ENCODE measurements around the gene PRRG1.

DNA sequence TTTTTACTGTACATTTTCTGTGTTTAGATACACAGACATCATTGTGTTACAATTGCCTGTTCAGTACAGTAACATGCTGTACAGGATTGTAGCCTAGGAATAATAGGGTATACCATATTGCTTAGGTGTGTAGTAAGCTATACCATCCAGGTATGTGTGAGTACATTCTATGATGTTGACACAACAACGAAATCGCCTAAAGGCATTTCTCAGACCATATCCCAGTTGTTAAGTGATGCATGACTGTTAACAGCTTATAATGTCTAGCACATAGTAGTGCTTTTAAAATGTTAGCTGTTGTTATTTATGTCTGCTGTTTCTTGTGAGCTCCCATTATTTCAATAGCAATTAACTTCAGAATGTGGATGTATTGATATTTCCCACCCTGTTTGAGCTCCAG is 4.5 kb downstream of the PRRG1 start:
- TF ChIP-seq POLR2AphosphoS5 (IDR thresholded peaks at IDR 0.05) = no peak
- TF ChIP-seq, protein P1, sequence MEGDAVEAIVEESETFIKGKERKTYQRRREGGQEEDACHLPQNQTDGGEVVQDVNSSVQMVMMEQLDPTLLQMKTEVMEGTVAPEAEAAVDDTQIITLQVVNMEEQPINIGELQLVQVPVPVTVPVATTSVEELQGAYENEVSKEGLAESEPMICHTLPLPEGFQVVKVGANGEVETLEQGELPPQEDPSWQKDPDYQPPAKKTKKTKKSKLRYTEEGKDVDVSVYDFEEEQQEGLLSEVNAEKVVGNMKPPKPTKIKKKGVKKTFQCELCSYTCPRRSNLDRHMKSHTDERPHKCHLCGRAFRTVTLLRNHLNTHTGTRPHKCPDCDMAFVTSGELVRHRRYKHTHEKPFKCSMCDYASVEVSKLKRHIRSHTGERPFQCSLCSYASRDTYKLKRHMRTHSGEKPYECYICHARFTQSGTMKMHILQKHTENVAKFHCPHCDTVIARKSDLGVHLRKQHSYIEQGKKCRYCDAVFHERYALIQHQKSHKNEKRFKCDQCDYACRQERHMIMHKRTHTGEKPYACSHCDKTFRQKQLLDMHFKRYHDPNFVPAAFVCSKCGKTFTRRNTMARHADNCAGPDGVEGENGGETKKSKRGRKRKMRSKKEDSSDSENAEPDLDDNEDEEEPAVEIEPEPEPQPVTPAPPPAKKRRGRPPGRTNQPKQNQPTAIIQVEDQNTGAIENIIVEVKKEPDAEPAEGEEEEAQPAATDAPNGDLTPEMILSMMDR (IDR thresholded peaks at IDR 0.05) = no peak

Measured in prostate gland (tissue), 2 donors.